WERI-Rb-1 (cell line): ENCODE results near the gene TIE1.

ENCODE experiments used
- DNase-seq: peaks from one replicate; pipeline ENCODE4 v3.0.0-alpha.2; 2020
- H3K27ac ChIP-seq: fragments of 250-450 bp; sonication (Bioruptor Pico); 2 replicates; pipeline ENCODE4 v1.5.1; 2020; ENCODE audit warnings: mild to moderate bottlenecking, moderate library complexity
- H3K27me3 ChIP-seq: fragments of 250-450 bp; sonication (Bioruptor Pico); 2 replicates; pipeline ENCODE4 v1.5.1; 2021; ENCODE audit warnings: mild to moderate bottlenecking, low read depth, moderate library complexity; ENCODE audit not compliant: insufficient read depth, severe bottlenecking
- H3K36me3 ChIP-seq: fragments of 250-450 bp; sonication (Bioruptor Pico); 2 replicates; pipeline ENCODE4 v1.5.1; 2020; ENCODE audit warnings: mild to moderate bottlenecking, moderate library complexity
- H3K4me3 ChIP-seq: 2 replicates; pipeline ENCODE4 v1.5.1; 2011; ENCODE audit warnings: low read depth, mild to moderate bottlenecking, control low read depth, low read length
- H3K9me3 ChIP-seq: fragments of 250-450 bp; sonication (Bioruptor Pico); 2 replicates; pipeline ENCODE4 v1.5.1; 2021; ENCODE audit warnings: mild to moderate bottlenecking, moderate library complexity; ENCODE audit not compliant: severe bottlenecking
- TF ChIP-seq, protein P1 (sequence below): IDR thresholded peaks from 2 replicates; pipeline ENCODE4 v1.5.1; 2011; ENCODE audit warnings: low read depth, mild to moderate bottlenecking, control low read depth, inconsistent platforms, low read length

Gene TIE1

DNA sequence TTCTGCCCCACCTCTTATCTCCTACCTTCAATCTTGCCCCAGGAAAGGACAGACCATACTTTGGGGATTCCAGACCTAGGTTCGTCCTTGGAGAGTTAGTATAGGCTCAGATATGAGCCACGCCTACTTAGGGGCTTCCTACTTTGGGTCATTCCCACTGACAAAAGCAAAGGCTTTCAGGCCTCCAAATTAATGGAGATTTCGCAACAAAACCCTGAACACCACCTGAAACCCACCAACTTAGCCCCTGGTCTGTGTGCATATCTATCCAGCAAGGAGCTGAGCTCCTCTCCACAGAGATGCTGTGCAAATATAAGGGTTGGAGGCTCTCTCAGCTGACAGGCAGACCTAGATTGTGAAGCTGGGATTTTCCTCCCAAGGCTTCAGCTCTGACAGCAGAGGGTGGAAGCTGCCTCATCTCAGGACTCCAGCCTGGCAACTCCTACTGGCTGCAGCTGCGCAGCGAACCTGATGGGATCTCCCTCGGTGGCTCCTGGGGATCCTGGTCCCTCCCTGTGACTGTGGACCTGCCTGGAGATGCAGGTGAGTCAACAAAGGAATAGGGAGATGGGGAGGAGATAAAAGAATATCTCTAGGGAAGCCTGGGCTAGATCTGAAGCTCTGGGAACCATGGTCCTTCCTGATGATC is 38.9 kb downstream of the TIE1 start:
- Histone ChIP-seq H3K36me3 (no peaks in the 10 kb centered on the region), H3K9me3 (no peaks in the 10 kb centered on the region), H3K4me3 (no peak overlapping the region), H3K27me3 (no peaks in the 10 kb centered on the region), H3K27ac (no peak overlapping the region)
- TF ChIP-seq, protein P1, sequence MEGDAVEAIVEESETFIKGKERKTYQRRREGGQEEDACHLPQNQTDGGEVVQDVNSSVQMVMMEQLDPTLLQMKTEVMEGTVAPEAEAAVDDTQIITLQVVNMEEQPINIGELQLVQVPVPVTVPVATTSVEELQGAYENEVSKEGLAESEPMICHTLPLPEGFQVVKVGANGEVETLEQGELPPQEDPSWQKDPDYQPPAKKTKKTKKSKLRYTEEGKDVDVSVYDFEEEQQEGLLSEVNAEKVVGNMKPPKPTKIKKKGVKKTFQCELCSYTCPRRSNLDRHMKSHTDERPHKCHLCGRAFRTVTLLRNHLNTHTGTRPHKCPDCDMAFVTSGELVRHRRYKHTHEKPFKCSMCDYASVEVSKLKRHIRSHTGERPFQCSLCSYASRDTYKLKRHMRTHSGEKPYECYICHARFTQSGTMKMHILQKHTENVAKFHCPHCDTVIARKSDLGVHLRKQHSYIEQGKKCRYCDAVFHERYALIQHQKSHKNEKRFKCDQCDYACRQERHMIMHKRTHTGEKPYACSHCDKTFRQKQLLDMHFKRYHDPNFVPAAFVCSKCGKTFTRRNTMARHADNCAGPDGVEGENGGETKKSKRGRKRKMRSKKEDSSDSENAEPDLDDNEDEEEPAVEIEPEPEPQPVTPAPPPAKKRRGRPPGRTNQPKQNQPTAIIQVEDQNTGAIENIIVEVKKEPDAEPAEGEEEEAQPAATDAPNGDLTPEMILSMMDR: no peak
- DNase-seq: no peak

DNA sequence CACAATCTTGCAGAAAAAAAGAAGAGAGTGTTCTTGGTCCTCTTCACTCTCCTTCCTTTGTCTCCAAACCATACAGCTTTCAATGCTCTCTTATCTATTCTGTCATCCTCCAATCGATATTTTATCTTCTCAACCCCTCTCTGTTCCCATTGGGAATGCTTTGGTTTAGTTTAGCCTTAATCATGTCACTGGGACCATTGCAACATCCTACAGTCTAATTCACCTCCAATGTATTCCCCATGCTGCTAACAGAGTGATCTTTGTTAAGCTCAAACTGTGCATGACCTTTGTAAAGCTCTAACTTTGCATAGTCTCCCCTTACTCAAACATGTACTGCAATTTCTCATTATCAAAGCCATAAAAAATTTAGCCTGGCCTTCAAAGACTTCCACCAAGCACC is 39.8 kb downstream of the TIE1 start:
- DNase-seq: no peak
- no peaks in the 10 kb centered on the region for H3K27me3 ChIP-seq
- H3K36me3 ChIP-seq: no peaks in the 10 kb centered on the region
- no peak overlapping the region for H3K4me3 ChIP-seq
- TF ChIP-seq, protein P1: no peak
- H3K27ac ChIP-seq: no peak overlapping the region
- H3K9me3 ChIP-seq: no peaks in the 10 kb centered on the region

DNA sequence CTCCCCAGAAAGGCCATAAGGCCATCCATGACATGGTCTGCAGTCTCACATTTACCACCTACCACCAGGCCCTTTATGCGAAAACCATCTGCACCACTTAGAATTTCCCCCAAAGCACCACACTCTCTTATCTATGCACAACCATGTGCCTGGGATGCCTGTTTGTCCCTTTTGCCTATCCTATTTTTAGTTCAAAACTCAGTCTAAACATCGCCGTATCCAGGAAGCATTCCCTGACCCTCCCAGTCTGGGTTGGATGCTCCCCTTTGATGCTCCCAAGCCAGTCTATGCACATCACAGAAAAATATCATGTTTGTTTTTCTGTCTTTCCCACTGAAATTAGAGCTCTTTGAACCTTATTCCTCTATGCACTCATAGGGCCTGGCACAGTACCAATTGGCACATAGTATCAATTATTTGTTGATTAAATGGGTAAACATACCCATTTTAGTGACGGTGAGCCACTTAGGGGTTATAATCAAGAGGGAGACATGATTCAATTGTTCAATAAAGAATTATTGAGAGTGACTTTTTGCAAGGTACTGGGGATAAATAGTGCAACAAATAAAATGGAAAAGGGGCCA is 43.6 kb downstream of the TIE1 start:
- TF ChIP-seq, protein P1: no peak
- Histone ChIP-seq H3K9me3 (no peaks in the 10 kb centered on the region), H3K27ac (no peak overlapping the region), H3K4me3 (no peak overlapping the region), H3K27me3 (no peaks in the 10 kb centered on the region), H3K36me3 (no peaks in the 10 kb centered on the region)
- DNase-seq: no peak

DNA sequence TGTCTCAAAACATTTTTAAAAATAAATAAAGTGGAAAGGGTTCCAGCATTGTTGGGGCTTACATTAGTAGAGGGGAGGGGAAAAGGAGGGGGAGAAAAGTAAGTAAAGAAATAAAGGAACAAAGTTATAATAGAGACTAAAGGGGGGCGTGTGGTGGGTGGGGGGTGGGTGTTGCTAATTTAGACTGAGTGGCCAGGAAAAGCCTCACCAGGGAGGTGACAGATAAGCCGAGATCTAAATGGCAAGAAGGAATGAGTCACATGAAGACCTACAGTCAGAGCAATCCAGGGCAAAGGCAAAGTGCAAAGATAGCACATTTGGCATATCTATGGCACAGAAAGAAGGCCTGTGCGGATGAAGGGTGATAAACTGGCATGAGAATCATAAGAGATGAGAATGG is 44.3 kb downstream of the TIE1 start:
- no peaks in the 10 kb centered on the region for H3K27me3 ChIP-seq
- H3K36me3 ChIP-seq: no peaks in the 10 kb centered on the region
- no peak for DNase-seq
- H3K9me3 ChIP-seq: no peaks in the 10 kb centered on the region
- no peak overlapping the region for H3K27ac ChIP-seq
- no peak overlapping the region for H3K4me3 ChIP-seq
- TF ChIP-seq, protein P1: no peak

DNA sequence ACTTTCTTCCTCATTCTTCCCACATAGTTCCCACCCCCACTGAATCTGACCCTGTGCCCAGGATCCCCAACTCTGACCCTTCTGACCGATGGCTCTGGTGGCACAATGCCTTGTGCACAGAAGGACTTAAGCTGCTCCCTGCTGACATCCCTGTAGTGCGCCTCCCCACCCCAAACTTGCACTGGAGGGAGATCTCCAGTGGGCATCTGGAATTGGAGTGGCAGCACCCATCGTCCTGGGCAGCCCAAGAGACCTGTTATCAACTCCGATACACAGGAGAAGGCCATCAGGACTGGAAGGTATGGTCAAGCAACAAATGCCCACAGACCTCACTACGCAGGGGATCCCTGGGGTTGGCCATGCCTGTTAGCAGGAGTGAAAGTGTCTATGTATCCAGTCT is 45.9 kb downstream of the TIE1 start:
- H3K9me3 ChIP-seq: no peaks in the 10 kb centered on the region
- H3K27me3 ChIP-seq: no peaks in the 10 kb centered on the region
- no peaks in the 10 kb centered on the region for H3K36me3 ChIP-seq
- TF ChIP-seq, protein P1: no peak
- H3K4me3 ChIP-seq: no peak overlapping the region
- H3K27ac ChIP-seq: no peak overlapping the region
- no peak for DNase-seq
